Activated CD8-positive, alpha-beta memory T cell treated with anti-CD3 and anti-CD28 coated beads, Interleukin-2, amount 10 ng/mL, durations not matched to agents 7 days and 5 days (primary cell): ENCODE measurements around the gene PMFBP1. TPM values are rescaled to one million over a fixed set of nuclear protein-coding genes. Genes with fewer than 3 reads are reported as not detected.
"Not testable (repeated sequence)": the region's sequence is repeated elsewhere in the genome, so short reads cannot be mapped to it uniquely, and the experiment has no call there.

Experiments
- ATAC-seq: fragments of 150-1000 bp; cut with Tn5 transposase; one replicate; pipeline ENCODE4 v1.10.0; 2021; ENCODE audit warnings: moderate library complexity
- CTCF ChIA-PET: fragments of 350-600 bp; sonication (Branson Sonifier 250); formaldehyde crosslinking; loops from one replicate; lab custom pipeline; 2021; ENCODE audit warnings: antibody characterized with exemption; lab: Charles Lee
- DNase-seq: peaks from one replicate; pipeline ENCODE4 v3.0.0-alpha.2; 2020
- H3K27ac Mint-ChIP-seq: one replicate; pipeline ENCODE4 v1.8.0; 2021; ENCODE audit warnings: mild to moderate bottlenecking, mixed read lengths
- H3K27me3 Mint-ChIP-seq: one replicate; pipeline ENCODE4 v1.8.0; 2021; ENCODE audit warnings: mixed read lengths
- H3K36me3 Mint-ChIP-seq: one replicate; pipeline ENCODE4 v1.8.0; 2021; ENCODE audit warnings: mild to moderate bottlenecking, mixed read lengths
- H3K4me1 Mint-ChIP-seq: one replicate; pipeline ENCODE4 v1.8.0; 2021; ENCODE audit warnings: mixed read lengths
- H3K4me3 Mint-ChIP-seq: one replicate; pipeline ENCODE4 v1.8.0; 2021; ENCODE audit warnings: mild to moderate bottlenecking, moderate library complexity, mixed read lengths
- H3K9me3 Mint-ChIP-seq: one replicate; pipeline ENCODE4 v1.8.0; 2022; ENCODE audit warnings: low read depth, mixed read lengths
- total RNA-seq, 2 experiments: library from RNA; stranded (reverse); gene quantifications; one replicate each; pipeline ENCODE4 v1.2.3, GENCODE V29; 2021

The PMFBP1 gene
- total RNA-seq, 2 experiments from 2014 or later = 2.1 to 6.3 TPM

- CTCF ChIA-PET = interaction anchor here (1.2 kb wide), 1 partner anchor 20 kb away, joined by 3 read pairs; no protein-coding TSS in a partner anchor
- ATAC-seq = no peak
- Mint-ChIP-seq H3K4me3 (no peak overlapping the region), H3K27ac (no peak overlapping the region), H3K4me1 (no peaks in the 10 kb centered on the region), H3K36me3 (peaks cover 60% of the 10 kb centered on the region), H3K9me3 (no peaks in the 10 kb centered on the region), H3K27me3 (no peaks in the 10 kb centered on the region)
- DNase-seq = no peak
Observed at GRCh38 chr16:72104905-72105304, 67.0 kb downstream of the PMFBP1 start.

- H3K27ac Mint-ChIP-seq = no peak overlapping the region
- H3K4me3 Mint-ChIP-seq = no peak overlapping the region
- H3K4me1 Mint-ChIP-seq = peaks cover 4% of the 10 kb centered on the region
- no peak for ATAC-seq
- no peak for DNase-seq
- peaks cover 55% of the 10 kb centered on the region for H3K36me3 Mint-ChIP-seq
- no peaks in the 10 kb centered on the region for H3K27me3 Mint-ChIP-seq
- CTCF ChIA-PET = no interaction called here
- H3K9me3 Mint-ChIP-seq = no peaks in the 10 kb centered on the region
Observed at GRCh38 chr16:72101195-72101594, 70.8 kb downstream of the PMFBP1 start.

- DNase-seq = peak; percentile 67
- Mint-ChIP-seq H3K4me3 (no peak overlapping the region), H3K9me3 (no peaks in the 10 kb centered on the region), H3K36me3 (peaks cover 47% of the 10 kb centered on the region), H3K27me3 (no peaks in the 10 kb centered on the region), H3K27ac (no peak overlapping the region), H3K4me1 (peaks cover 15% of the 10 kb centered on the region)
- CTCF ChIA-PET = interaction anchor here (1.3 to 2.0 kb wide), 3 partner anchors 9 to 33 kb away, joined by 3 to 6 read pairs (median 5); no protein-coding TSS in a partner anchor
- ATAC-seq = peak; percentile 88
Observed at GRCh38 chr16:72099377-72099818, 72.6 kb downstream of the PMFBP1 start.

GRCh38 chr16:72098936-72099335 is 73.0 kb downstream of the PMFBP1 start:
- ATAC-seq = no peak
- no peaks in the 10 kb centered on the region for H3K9me3 Mint-ChIP-seq
- H3K27ac Mint-ChIP-seq = no peak overlapping the region
- CTCF ChIA-PET = interaction anchor here (2.0 kb wide), 1 partner anchor 32 kb away, joined by 6 read pairs; no protein-coding TSS in a partner anchor
- DNase-seq = no peak
- H3K27me3 Mint-ChIP-seq = no peaks in the 10 kb centered on the region
- H3K4me1 Mint-ChIP-seq = peaks cover 15% of the 10 kb centered on the region
- H3K4me3 Mint-ChIP-seq = no peak overlapping the region
- H3K36me3 Mint-ChIP-seq = peaks cover 43% of the 10 kb centered on the region

GRCh38 chr16:72094266-72094610 is 77.7 kb downstream of the PMFBP1 start:
- peaks cover 42% of the 10 kb centered on the region for H3K4me1 Mint-ChIP-seq
- peak overlapping the region; percentile 98 for H3K4me3 Mint-ChIP-seq
- no peaks in the 10 kb centered on the region for H3K9me3 Mint-ChIP-seq
- peak overlapping the region; percentile 96 for H3K27ac Mint-ChIP-seq
- H3K36me3 Mint-ChIP-seq = peaks cover 28% of the 10 kb centered on the region
- CTCF ChIA-PET = interaction anchor here (0.8 to 2.2 kb wide), 5 partner anchors 23 to 31 kb away, joined by 3 to 8 read pairs (median 4); no protein-coding TSS in a partner anchor
- DNase-seq (no peak), ATAC-seq (no peak)
- H3K27me3 Mint-ChIP-seq = no peaks in the 10 kb centered on the region

GRCh38 chr16:72093448-72094265 is 78.3 kb downstream of the PMFBP1 start, which contains the start of the genes DHX38 and TXNL4B:
TSS of gene DHX38 (plus strand) at chr16:72093847. CDS start at chr16:72096158, 2,311 bp downstream.
TSS of gene TXNL4B (minus strand) at chr16:72093620. CDS start at chr16:72090749, 2,871 bp downstream.
- no peaks in the 10 kb centered on the region for H3K27me3 Mint-ChIP-seq
- H3K4me3 Mint-ChIP-seq = peak within 1 kb of the TSS; percentile 98
- H3K36me3 Mint-ChIP-seq = peaks cover 31% of the 10 kb centered on the region
- no peaks in the 10 kb centered on the region for H3K9me3 Mint-ChIP-seq
- DNase-seq (peak; percentile 96), ATAC-seq (peak; percentile 97)
- CTCF ChIA-PET = interaction anchor here (0.8 to 2.2 kb wide), 5 partner anchors 23 to 31 kb away, joined by 3 to 8 read pairs (median 4); no protein-coding TSS in a partner anchor
- H3K4me1 Mint-ChIP-seq = peaks cover 42% of the 10 kb centered on the region
- peak within 1 kb of the TSS; percentile 96 for H3K27ac Mint-ChIP-seq

GRCh38 chr16:72092832-72093447 is 79.0 kb downstream of the PMFBP1 start:
- Mint-ChIP-seq H3K27me3 (no peaks in the 10 kb centered on the region), H3K4me1 (peaks cover 42% of the 10 kb centered on the region), H3K36me3 (peaks cover 31% of the 10 kb centered on the region), H3K27ac (peak overlapping the region; percentile 96), H3K9me3 (no peaks in the 10 kb centered on the region), H3K4me3 (peak overlapping the region; percentile 98)
- ATAC-seq (no peak), DNase-seq (no peak)
- CTCF ChIA-PET = interaction anchor here (0.8 to 2.2 kb wide), 2 partner anchors 26 to 32 kb away, joined by 4 to 8 read pairs; no protein-coding TSS in a partner anchor

GRCh38 chr16:72091217-72091616 is 80.7 kb downstream of the PMFBP1 start:
- H3K27ac Mint-ChIP-seq = no peak overlapping the region
- H3K27me3 Mint-ChIP-seq = no peaks in the 10 kb centered on the region
- H3K9me3 Mint-ChIP-seq = no peaks in the 10 kb centered on the region
- no peak for ATAC-seq
- CTCF ChIA-PET = interaction anchor here (1.3 to 1.8 kb wide), 2 partner anchors 9 to 130 kb away, joined by 5 to 6 read pairs; no protein-coding TSS in a partner anchor
- peak overlapping the region; percentile 24 for H3K4me3 Mint-ChIP-seq
- DNase-seq = no peak
- H3K4me1 Mint-ChIP-seq = peaks cover 38% of the 10 kb centered on the region
- H3K36me3 Mint-ChIP-seq = peaks cover 22% of the 10 kb centered on the region

- H3K27ac Mint-ChIP-seq = no peak overlapping the region
- no peaks in the 10 kb centered on the region for H3K9me3 Mint-ChIP-seq
- CTCF ChIA-PET = no interaction called here
- H3K4me3 Mint-ChIP-seq = no peak overlapping the region
- no peaks in the 10 kb centered on the region for H3K27me3 Mint-ChIP-seq
- DNase-seq = no peak
- peaks cover 38% of the 10 kb centered on the region for H3K36me3 Mint-ChIP-seq
- no peak for ATAC-seq
- H3K4me1 Mint-ChIP-seq = peaks cover 2% of the 10 kb centered on the region
Observed at GRCh38 chr16:72085002-72085401, 87.0 kb downstream of the PMFBP1 start.

GRCh38 chr16:72084445-72084844 is 87.5 kb downstream of the PMFBP1 start:
- Mint-ChIP-seq H3K9me3 (no peaks in the 10 kb centered on the region), H3K36me3 (peaks cover 35% of the 10 kb centered on the region), H3K4me1 (no peaks in the 10 kb centered on the region), H3K27me3 (no peaks in the 10 kb centered on the region), H3K27ac (no peak overlapping the region), H3K4me3 (no peak overlapping the region)
- ATAC-seq (no peak), DNase-seq (no peak)
- CTCF ChIA-PET = no interaction called here

GRCh38 chr16:72083778-72084404 is 88.1 kb downstream of the PMFBP1 start:
- Mint-ChIP-seq H3K9me3 (no peaks in the 10 kb centered on the region), H3K4me1 (no peaks in the 10 kb centered on the region), H3K36me3 (peaks cover 30% of the 10 kb centered on the region), H3K4me3 (no peak overlapping the region), H3K27me3 (no peaks in the 10 kb centered on the region), H3K27ac (no peak overlapping the region)
- CTCF ChIA-PET = no interaction called here
- no peak for ATAC-seq
- no peak for DNase-seq

GRCh38 chr16:72076991-72077706 is 94.8 kb downstream of the PMFBP1 start:
- not testable (repeated sequence) for H3K4me1 Mint-ChIP-seq, H3K4me3 Mint-ChIP-seq, H3K27me3 Mint-ChIP-seq, H3K36me3 Mint-ChIP-seq, DNase-seq, H3K27ac Mint-ChIP-seq, ATAC-seq, H3K9me3 Mint-ChIP-seq
- CTCF ChIA-PET = interaction anchor here (2.1 kb wide), 1 partner anchor 11 kb away, joined by 7 read pairs; no protein-coding TSS in a partner anchor
